Measurements from ENCODE around the gene DGKE.

The DGKE gene

GRCh38 chr17:56833809-56834379, at the start of gene DGKE, which contains the start of gene C17orf67:
Gene DGKE, plus strand, starts transcription at chr17:56834151. Its CDS starts 645 bp downstream, at chr17:56834796.
Gene C17orf67, minus strand, starts transcription at chr17:56833920. Its CDS starts 18,110 bp downstream, at chr17:56815810.
- peak; percentile 95 for DNase-seq (ENCODE audit: low spot score)

- DNase-seq (ENCODE audit: low spot score), result no peak
Measured at GRCh38 chr17:56785405-56785804, 48.5 kb upstream of the DGKE start.

- DNase-seq (ENCODE audit: low spot score), result no peak
Measured at GRCh38 chr17:56785997-56786680, 47.8 kb upstream of the DGKE start.

- DNase-seq (ENCODE audit: low spot score), result no peak
Measured at GRCh38 chr17:56786989-56787482, 46.9 kb upstream of the DGKE start.

- no peak for DNase-seq (ENCODE audit: low spot score)
Measured at GRCh38 chr17:56792267-56792666, 41.7 kb upstream of the DGKE start.

GRCh38 chr17:56793531-56793930, 40.4 kb upstream of the DGKE start:
- DNase-seq (ENCODE audit: low spot score), result no peak

- DNase-seq (ENCODE audit: low spot score), result no peak
Measured at GRCh38 chr17:56793957-56794356, 40.0 kb upstream of the DGKE start.

GRCh38 chr17:56795221-56795865, 38.6 kb upstream of the DGKE start:
- DNase-seq (ENCODE audit: low spot score), result no peak

- no peak for DNase-seq (ENCODE audit: low spot score)
Measured at GRCh38 chr17:56796536-56796935, 37.4 kb upstream of the DGKE start.

- no peak for DNase-seq (ENCODE audit: low spot score)
Measured at GRCh38 chr17:56798916-56799315, 35.0 kb upstream of the DGKE start.

- DNase-seq (ENCODE audit: low spot score), result no peak
Measured at GRCh38 chr17:56801459-56802178, 32.3 kb upstream of the DGKE start.

- no peak for DNase-seq (ENCODE audit: low spot score)
Measured at GRCh38 chr17:56803071-56803470, 30.9 kb upstream of the DGKE start.

- no peak for DNase-seq (ENCODE audit: low spot score)
Measured at GRCh38 chr17:56804454-56804853, 29.5 kb upstream of the DGKE start.

- DNase-seq (ENCODE audit: low spot score), result no peak
Measured at GRCh38 chr17:56806949-56807348, 27.0 kb upstream of the DGKE start.

- no peak for DNase-seq (ENCODE audit: low spot score)
Measured at GRCh38 chr17:56807723-56808122, 26.2 kb upstream of the DGKE start.

- DNase-seq (ENCODE audit: low spot score), result no peak
Measured at GRCh38 chr17:56808503-56808902, 25.4 kb upstream of the DGKE start.

GRCh38 chr17:56809106-56809819, 24.7 kb upstream of the DGKE start:
- no peak for DNase-seq (ENCODE audit: low spot score)

GRCh38 chr17:56809820-56810179, 24.2 kb upstream of the DGKE start:
- no peak for DNase-seq (ENCODE audit: low spot score)

- DNase-seq (ENCODE audit: low spot score), result no peak
Measured at GRCh38 chr17:56810343-56810742, 23.6 kb upstream of the DGKE start.

GRCh38 chr17:56810891-56811775, 22.8 kb upstream of the DGKE start:
- no peak for DNase-seq (ENCODE audit: low spot score)

- DNase-seq (ENCODE audit: low spot score), result no peak
Measured at GRCh38 chr17:56812901-56813388, 21.0 kb upstream of the DGKE start.

All from putamen (tissue), 1 donor.